ENCODE results near the gene TEX19.

Gene TEX19

GRCh38 chr17:82316651-82317393 lies 42.2 kb upstream of the TEX19 start:
- Histone ChIP-seq H3K36me3 (ENCODE audit: control insufficient read depth, insufficient read depth, low read length) (no peaks in the 10 kb centered on the region), H3K4me3 (ENCODE audit: insufficient read depth, low read depth, low read length) (no peak overlapping the region), H3K27ac (ENCODE audit: insufficient read depth, low read depth, low read length, poor library complexity, severe bottlenecking) (no peak overlapping the region), H3K4me1 (ENCODE audit: control insufficient read depth, insufficient read depth, low read length) (peaks cover 11% of the 10 kb centered on the region), H3K27me3 (ENCODE audit: control insufficient read depth, insufficient read depth, low read length, poor library complexity, severe bottlenecking) (peaks cover 5% of the 10 kb centered on the region), H3K9me3 (ENCODE audit: control insufficient read depth, low read length) (no peaks in the 10 kb centered on the region)
- 92 to 93% methylated on average over 29 of the region's 29 CpGs for WGBS, 2 experiments

DNA sequence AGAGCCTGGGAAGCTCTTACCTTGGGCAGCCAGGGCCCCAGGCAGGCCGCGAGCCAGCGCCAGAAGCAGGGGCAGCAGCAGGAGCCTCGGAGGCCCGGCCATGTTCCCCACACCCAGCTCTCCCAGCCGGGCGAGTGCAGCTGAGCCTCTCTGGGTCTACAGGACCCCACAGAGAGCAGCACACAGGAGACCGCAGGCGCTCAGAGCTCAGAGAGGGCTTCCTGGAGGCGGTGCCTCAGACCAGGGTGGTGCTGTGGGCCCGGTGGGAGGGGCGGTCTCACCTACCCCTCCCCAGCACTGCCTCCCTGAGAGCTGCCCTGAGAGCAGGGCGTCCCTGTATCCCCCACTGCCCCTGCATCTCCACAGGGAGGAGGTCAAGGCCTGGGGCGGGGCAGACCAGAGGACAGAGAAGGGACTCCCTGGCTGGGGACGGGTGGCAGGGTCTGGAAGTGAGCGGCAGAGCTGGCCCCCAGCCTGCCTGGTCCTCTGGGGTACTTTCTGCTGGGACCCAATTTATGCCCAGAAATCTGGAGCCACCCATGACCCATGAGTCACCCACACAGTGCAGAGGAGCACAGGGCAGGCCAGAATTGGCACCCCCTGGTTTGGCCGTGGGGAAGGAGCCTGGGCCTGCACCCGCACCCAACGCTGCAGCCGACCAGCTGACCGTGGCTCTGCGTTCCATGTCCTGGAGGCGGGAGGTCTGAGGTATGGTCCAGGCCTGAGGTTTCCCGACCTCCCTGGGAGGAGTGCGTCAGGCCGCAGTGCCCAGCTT lies 41.5 kb upstream of the TEX19 start, which contains the start of gene CD7:
Gene CD7 (minus strand): TSS at position 215 of the 775 bp plus-strand sequence. CDS start 113 bp downstream, at position 102.
- Histone ChIP-seq H3K4me1 (ENCODE audit: control insufficient read depth, insufficient read depth, low read length) (peaks cover 11% of the 10 kb centered on the region), H3K4me3 (ENCODE audit: insufficient read depth, low read depth, low read length) (no peak within 1 kb of the TSS), H3K27me3 (ENCODE audit: control insufficient read depth, insufficient read depth, low read length, poor library complexity, severe bottlenecking) (peaks cover 5% of the 10 kb centered on the region), H3K36me3 (ENCODE audit: control insufficient read depth, insufficient read depth, low read length) (no peaks in the 10 kb centered on the region), H3K9me3 (ENCODE audit: control insufficient read depth, low read length) (no peaks in the 10 kb centered on the region), H3K27ac (ENCODE audit: insufficient read depth, low read depth, low read length, poor library complexity, severe bottlenecking) (no peak within 1 kb of the TSS)
- WGBS, 2 experiments: 81 to 83% methylated on average over 26 of the region's 26 CpGs

DNA sequence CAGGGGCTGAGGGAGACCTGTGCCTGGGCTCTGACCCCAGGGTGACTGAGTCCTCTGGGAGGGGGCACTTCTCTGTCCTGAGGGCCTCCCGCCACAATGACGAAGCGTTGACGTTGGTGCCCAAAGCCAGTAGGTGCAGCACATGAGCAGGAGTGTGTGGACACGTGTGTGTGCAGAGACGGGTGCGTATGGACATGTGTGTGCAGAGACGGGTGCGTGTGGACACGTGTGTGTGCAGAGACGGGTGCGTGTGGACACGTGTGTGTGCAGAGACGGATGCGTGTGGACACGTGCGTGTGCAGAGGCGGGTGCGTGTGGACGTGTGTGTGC lies 40.9 kb upstream of the TEX19 start:
- Histone ChIP-seq H3K4me1 (ENCODE audit: control insufficient read depth, insufficient read depth, low read length) (peaks cover 11% of the 10 kb centered on the region), H3K27ac (ENCODE audit: insufficient read depth, low read depth, low read length, poor library complexity, severe bottlenecking) (no peak overlapping the region), H3K9me3 (ENCODE audit: control insufficient read depth, low read length) (no peaks in the 10 kb centered on the region), H3K4me3 (ENCODE audit: insufficient read depth, low read depth, low read length) (no peak overlapping the region), H3K36me3 (ENCODE audit: control insufficient read depth, insufficient read depth, low read length) (no peaks in the 10 kb centered on the region), H3K27me3 (ENCODE audit: control insufficient read depth, insufficient read depth, low read length, poor library complexity, severe bottlenecking) (peaks cover 5% of the 10 kb centered on the region)
- 94 to 97% methylated on average over 20 of the region's 20 CpGs for WGBS, 2 experiments

DNA sequence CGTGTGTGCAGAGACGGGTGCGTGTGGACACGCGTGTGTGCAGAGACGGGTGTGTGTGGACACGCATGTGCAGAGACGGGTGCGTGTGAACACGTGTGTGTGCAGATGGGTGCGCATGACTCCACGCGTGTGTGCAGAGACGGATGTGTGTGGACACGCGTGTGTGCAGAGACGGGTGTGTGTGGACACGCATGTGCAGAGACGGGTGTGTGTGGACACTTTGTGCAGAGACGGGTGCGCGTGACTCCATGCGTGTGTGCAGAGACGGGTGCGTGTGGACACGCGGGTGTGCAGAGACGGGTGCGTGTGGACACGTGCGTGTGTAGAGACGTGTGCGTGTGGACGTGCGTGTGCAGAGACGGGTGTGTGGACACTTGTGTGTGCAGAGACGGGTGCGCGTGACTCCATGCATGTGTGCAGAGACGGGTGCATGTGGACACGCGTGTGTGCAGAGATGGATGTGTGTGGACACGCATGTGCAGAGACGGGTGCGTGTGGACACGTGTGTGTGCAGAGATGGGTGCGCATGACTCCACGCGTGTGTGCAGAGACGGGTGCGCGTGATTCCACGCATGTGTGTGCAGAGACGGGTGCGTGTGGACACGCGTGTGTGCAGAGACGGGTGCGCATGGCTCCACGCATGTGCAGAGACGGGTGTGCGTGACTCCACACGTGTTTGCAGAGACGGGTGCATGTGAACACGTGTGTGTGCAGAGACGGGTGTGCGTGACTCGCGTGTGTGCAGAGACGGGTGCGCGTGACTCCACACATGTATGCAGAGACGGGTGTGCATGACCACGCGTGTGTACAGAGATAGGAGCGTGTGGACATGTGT lies 40.1 kb upstream of the TEX19 start:
- H3K9me3 ChIP-seq (ENCODE audit: control insufficient read depth, low read length): no peaks in the 10 kb centered on the region
- no peak overlapping the region for H3K27ac ChIP-seq (ENCODE audit: insufficient read depth, low read depth, low read length, poor library complexity, severe bottlenecking)
- H3K4me3 ChIP-seq (ENCODE audit: insufficient read depth, low read depth, low read length): no peak overlapping the region
- 95% methylated on average over 76 of the region's 76 CpGs for WGBS, 2 experiments
- H3K36me3 ChIP-seq (ENCODE audit: control insufficient read depth, insufficient read depth, low read length): no peaks in the 10 kb centered on the region
- H3K27me3 ChIP-seq (ENCODE audit: control insufficient read depth, insufficient read depth, low read length, poor library complexity, severe bottlenecking): peaks cover 5% of the 10 kb centered on the region
- H3K4me1 ChIP-seq (ENCODE audit: control insufficient read depth, insufficient read depth, low read length): peaks cover 17% of the 10 kb centered on the region

- Histone ChIP-seq H3K9me3 (ENCODE audit: control insufficient read depth, low read length) (no peaks in the 10 kb centered on the region), H3K36me3 (ENCODE audit: control insufficient read depth, insufficient read depth, low read length) (no peaks in the 10 kb centered on the region), H3K4me1 (ENCODE audit: control insufficient read depth, insufficient read depth, low read length) (peaks cover 22% of the 10 kb centered on the region), H3K27me3 (ENCODE audit: control insufficient read depth, insufficient read depth, low read length, poor library complexity, severe bottlenecking) (peaks cover 5% of the 10 kb centered on the region), H3K27ac (ENCODE audit: insufficient read depth, low read depth, low read length, poor library complexity, severe bottlenecking) (no peak overlapping the region), H3K4me3 (ENCODE audit: insufficient read depth, low read depth, low read length) (no peak overlapping the region)
- whole genome bisulfite sequencing, 2 experiments: 96% methylated on average over 35 of the region's 35 CpGs
Measured at GRCh38 chr17:82319619-82320062, 39.4 kb upstream of the TEX19 start.

DNA sequence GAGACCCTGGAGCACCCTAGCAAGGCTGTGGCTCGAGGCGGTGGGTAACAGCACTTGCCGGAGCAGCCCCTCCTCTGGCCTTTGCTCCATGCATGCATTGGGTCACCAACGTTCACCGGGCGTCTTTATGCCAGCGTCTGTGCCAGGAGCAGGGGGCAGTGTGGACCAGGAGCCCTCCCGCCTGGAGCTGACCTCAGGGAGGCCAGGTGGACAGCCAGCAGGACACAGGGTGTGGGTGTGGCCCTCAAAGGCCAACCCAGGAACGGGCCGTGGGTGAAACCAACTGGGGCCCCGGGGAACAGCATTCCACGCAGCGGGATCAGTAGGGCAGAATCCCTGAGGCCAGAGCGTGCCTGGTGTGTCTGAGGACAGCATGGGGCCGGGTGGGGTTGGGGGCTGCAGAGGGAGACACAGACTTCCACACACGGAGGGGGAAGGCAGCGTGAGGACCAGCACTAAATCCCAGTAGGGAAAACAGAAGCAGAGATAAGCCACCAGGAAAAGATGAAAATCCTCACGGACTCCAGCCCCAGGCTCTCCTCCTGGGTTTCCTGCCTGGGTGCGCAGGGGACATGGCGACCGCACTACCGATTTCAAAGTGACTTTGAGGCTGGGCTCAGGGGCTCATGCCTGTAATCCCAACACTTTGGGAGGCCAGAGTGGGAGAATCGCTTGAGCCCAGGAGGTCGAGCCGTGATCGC lies 38.8 kb upstream of the TEX19 start:
- H3K36me3 ChIP-seq (ENCODE audit: control insufficient read depth, insufficient read depth, low read length): no peaks in the 10 kb centered on the region
- H3K9me3 ChIP-seq (ENCODE audit: control insufficient read depth, low read length): no peaks in the 10 kb centered on the region
- 88 to 89% methylated on average over 26 of the region's 26 CpGs for WGBS, 2 experiments
- H3K27me3 ChIP-seq (ENCODE audit: control insufficient read depth, insufficient read depth, low read length, poor library complexity, severe bottlenecking): peaks cover 5% of the 10 kb centered on the region
- H3K27ac ChIP-seq (ENCODE audit: insufficient read depth, low read depth, low read length, poor library complexity, severe bottlenecking): no peak overlapping the region
- no peak overlapping the region for H3K4me3 ChIP-seq (ENCODE audit: insufficient read depth, low read depth, low read length)
- peaks cover 22% of the 10 kb centered on the region for H3K4me1 ChIP-seq (ENCODE audit: control insufficient read depth, insufficient read depth, low read length)

DNA sequence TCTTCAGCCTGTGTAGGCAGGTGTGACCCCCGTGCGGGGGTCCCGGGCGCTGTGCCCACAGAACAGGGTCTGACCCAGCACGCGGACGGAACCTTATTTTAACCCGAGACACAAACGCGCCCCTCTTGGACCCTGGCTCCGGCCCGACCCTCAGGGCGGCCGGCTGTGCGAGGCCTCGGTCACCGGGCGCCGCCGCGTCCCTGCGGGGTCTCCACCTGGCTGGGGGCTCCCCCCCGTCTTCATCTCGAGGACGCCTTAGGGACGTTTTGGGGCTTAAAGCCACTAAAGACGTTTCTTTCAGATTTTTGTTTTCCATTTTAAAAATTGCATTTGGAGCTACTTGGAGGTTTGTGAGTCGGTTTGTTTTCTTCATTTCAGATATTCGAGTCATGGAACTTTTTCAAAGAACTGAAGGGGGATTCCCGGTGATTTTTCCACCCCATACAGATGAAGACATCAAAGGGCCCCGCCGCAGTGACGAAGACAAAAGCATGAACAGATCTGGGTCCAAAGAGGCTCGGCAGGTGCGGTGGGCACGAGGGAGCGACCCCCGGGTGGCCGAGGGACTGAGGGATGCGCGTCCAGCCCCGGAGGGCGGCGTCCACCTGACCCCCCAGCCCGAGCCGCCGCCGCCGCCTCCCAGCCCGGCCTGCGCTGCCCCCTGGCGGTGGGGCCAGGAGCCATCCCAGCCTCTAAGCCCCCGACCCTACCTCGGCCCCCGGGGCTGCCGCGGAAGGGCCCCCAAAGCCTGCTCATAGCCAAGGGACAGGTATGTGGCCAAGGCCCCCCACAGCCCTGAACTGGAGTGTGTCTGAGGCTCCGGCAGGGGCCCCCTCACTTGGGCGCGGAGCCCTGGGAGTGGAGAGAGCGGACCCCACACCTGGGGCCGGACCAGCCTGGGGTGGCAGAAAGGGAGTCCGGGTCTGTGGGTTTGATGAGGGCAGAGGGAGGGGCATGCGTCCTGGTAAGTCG lies 37.8 kb upstream of the TEX19 start:
- peaks cover 13% of the 10 kb centered on the region for H3K4me1 ChIP-seq (ENCODE audit: control insufficient read depth, insufficient read depth, low read length)
- no peaks in the 10 kb centered on the region for H3K9me3 ChIP-seq (ENCODE audit: control insufficient read depth, low read length)
- 56 to 57% methylated on average over 65 of the region's 65 CpGs for whole genome bisulfite sequencing, 2 experiments
- no peaks in the 10 kb centered on the region for H3K36me3 ChIP-seq (ENCODE audit: control insufficient read depth, insufficient read depth, low read length)
- no peak overlapping the region for H3K27ac ChIP-seq (ENCODE audit: insufficient read depth, low read depth, low read length, poor library complexity, severe bottlenecking)
- peaks cover 5% of the 10 kb centered on the region for H3K27me3 ChIP-seq (ENCODE audit: control insufficient read depth, insufficient read depth, low read length, poor library complexity, severe bottlenecking)
- no peak overlapping the region for H3K4me3 ChIP-seq (ENCODE audit: insufficient read depth, low read depth, low read length)

DNA sequence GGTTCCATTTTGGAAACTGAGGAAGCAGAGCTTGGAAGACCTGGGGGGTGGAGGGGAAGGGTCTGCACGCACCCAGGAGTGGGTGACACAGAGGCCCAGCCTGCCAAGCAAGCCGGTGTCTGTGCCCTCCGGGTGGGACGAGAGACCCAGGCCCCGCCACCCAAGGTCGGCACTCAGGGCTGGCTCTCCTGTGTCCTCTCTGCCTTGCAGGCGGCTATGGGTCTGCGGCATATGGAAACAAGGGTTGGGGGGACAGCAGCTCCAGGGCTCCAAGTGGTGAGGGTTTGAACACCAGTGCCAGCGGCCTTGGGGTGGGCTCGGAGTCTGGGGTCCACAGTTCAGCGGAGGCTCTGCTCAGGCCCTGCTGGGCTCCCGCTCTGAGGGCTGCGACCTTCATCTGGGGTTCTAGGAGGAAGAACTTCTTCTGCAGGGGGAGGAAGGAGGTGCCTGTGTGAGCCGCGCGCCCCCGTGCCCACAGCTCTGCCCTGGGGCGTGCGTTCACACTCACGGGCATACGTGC lies 37.0 kb upstream of the TEX19 start:
- Histone ChIP-seq H3K4me1 (ENCODE audit: control insufficient read depth, insufficient read depth, low read length) (peaks cover 14% of the 10 kb centered on the region), H3K27me3 (ENCODE audit: control insufficient read depth, insufficient read depth, low read length, poor library complexity, severe bottlenecking) (peaks cover 10% of the 10 kb centered on the region), H3K36me3 (ENCODE audit: control insufficient read depth, insufficient read depth, low read length) (no peaks in the 10 kb centered on the region), H3K4me3 (ENCODE audit: insufficient read depth, low read depth, low read length) (no peak overlapping the region), H3K9me3 (ENCODE audit: control insufficient read depth, low read length) (no peaks in the 10 kb centered on the region), H3K27ac (ENCODE audit: insufficient read depth, low read depth, low read length, poor library complexity, severe bottlenecking) (no peak overlapping the region)
- WGBS, 2 experiments: 93% methylated on average over 21 of the region's 21 CpGs
